Measurements from ENCODE around the gene PDIA5.

PDIA5 gene

GRCh38 chr3:123169930-123170329 is 103.1 kb downstream of the PDIA5 start:
- H3K4me3 ChIP-seq (ENCODE audit: insufficient read length, low read depth) = no peak overlapping the region
- no peaks in the 10 kb centered on the region for H3K27me3 ChIP-seq (ENCODE audit: insufficient read depth, insufficient read length)
- peaks cover 7% of the 10 kb centered on the region; the same call in 1 of the 2 replicates for H3K9me3 ChIP-seq (ENCODE audit: insufficient read depth, low read length)
- no peak for DNase-seq (ENCODE audit: low read depth, low spot score)
- H3K36me3 ChIP-seq (ENCODE audit: insufficient read depth, insufficient read length, low read length) = peaks cover 10% of the 10 kb centered on the region
- no peaks in the 10 kb centered on the region for H3K4me1 ChIP-seq (ENCODE audit: insufficient read depth, insufficient read length)
- no peak overlapping the region for H3K9ac ChIP-seq (ENCODE audit: insufficient read length, low read depth)
- TF ChIP-seq ZNF274 (IDR thresholded peaks at IDR 0.05; ENCODE audit: low read depth, low read length) (no peak), YY1 (IDR thresholded peaks at IDR 0.05; ENCODE audit: insufficient read depth, insufficient read length) (no peak), SUZ12 (IDR thresholded peaks at IDR 0.05; ENCODE audit: extremely low read depth, insufficient read depth, insufficient read length) (no peak)

GRCh38 chr3:123180791-123181190 is 114.0 kb downstream of the PDIA5 start:
- Histone ChIP-seq H3K9me3 (ENCODE audit: insufficient read depth, low read length) (no peaks in the 10 kb centered on the region), H3K36me3 (ENCODE audit: insufficient read depth, insufficient read length, low read length) (no peaks in the 10 kb centered on the region), H3K9ac (ENCODE audit: insufficient read length, low read depth) (no peak overlapping the region), H3K27me3 (ENCODE audit: insufficient read depth, insufficient read length) (no peaks in the 10 kb centered on the region), H3K4me1 (ENCODE audit: insufficient read depth, insufficient read length) (no peaks in the 10 kb centered on the region), H3K4me3 (ENCODE audit: insufficient read length, low read depth) (no peak overlapping the region)
- TF ChIP-seq ZNF274 (IDR thresholded peaks at IDR 0.05; ENCODE audit: low read depth, low read length) (no peak), YY1 (IDR thresholded peaks at IDR 0.05; ENCODE audit: insufficient read depth, insufficient read length) (no peak), SUZ12 (IDR thresholded peaks at IDR 0.05; ENCODE audit: extremely low read depth, insufficient read depth, insufficient read length) (no peak)
- DNase-seq (ENCODE audit: low read depth, low spot score) = no peak

- H3K36me3 ChIP-seq (ENCODE audit: insufficient read depth, insufficient read length, low read length) = no peaks in the 10 kb centered on the region
- no peak overlapping the region for H3K9ac ChIP-seq (ENCODE audit: insufficient read length, low read depth)
- no peaks in the 10 kb centered on the region for H3K27me3 ChIP-seq (ENCODE audit: insufficient read depth, insufficient read length)
- no peaks in the 10 kb centered on the region for H3K4me1 ChIP-seq (ENCODE audit: insufficient read depth, insufficient read length)
- DNase-seq (ENCODE audit: low read depth, low spot score) = no peak
- H3K4me3 ChIP-seq (ENCODE audit: insufficient read length, low read depth) = no peak overlapping the region
- TF ChIP-seq SUZ12 (IDR thresholded peaks at IDR 0.05; ENCODE audit: extremely low read depth, insufficient read depth, insufficient read length) = no peak
- no peak for TF ChIP-seq ZNF274 (IDR thresholded peaks at IDR 0.05; ENCODE audit: low read depth, low read length)
- TF ChIP-seq YY1 (IDR thresholded peaks at IDR 0.05; ENCODE audit: insufficient read depth, insufficient read length) = no peak
- H3K9me3 ChIP-seq (ENCODE audit: insufficient read depth, low read length) = no peaks in the 10 kb centered on the region
Observed at GRCh38 chr3:123186695-123187094, 119.9 kb downstream of the PDIA5 start.

- H3K9me3 ChIP-seq (ENCODE audit: insufficient read depth, low read length) = no peaks in the 10 kb centered on the region
- H3K4me1 ChIP-seq (ENCODE audit: insufficient read depth, insufficient read length) = no peaks in the 10 kb centered on the region
- TF ChIP-seq YY1 (IDR thresholded peaks at IDR 0.05; ENCODE audit: insufficient read depth, insufficient read length) (no peak), ZNF274 (IDR thresholded peaks at IDR 0.05; ENCODE audit: low read depth, low read length) (no peak), SUZ12 (IDR thresholded peaks at IDR 0.05; ENCODE audit: extremely low read depth, insufficient read depth, insufficient read length) (no peak)
- no peak overlapping the region for H3K9ac ChIP-seq (ENCODE audit: insufficient read length, low read depth)
- H3K4me3 ChIP-seq (ENCODE audit: insufficient read length, low read depth) = no peak overlapping the region
- no peaks in the 10 kb centered on the region for H3K36me3 ChIP-seq (ENCODE audit: insufficient read depth, insufficient read length, low read length)
- no peak for DNase-seq (ENCODE audit: low read depth, low spot score)
- no peaks in the 10 kb centered on the region for H3K27me3 ChIP-seq (ENCODE audit: insufficient read depth, insufficient read length)
Observed at GRCh38 chr3:123188058-123188457, 121.2 kb downstream of the PDIA5 start.

GRCh38 chr3:123193448-123194101 is 126.8 kb downstream of the PDIA5 start:
- peaks cover 6% of the 10 kb centered on the region for H3K9me3 ChIP-seq (ENCODE audit: insufficient read depth, low read length)
- H3K9ac ChIP-seq (ENCODE audit: insufficient read length, low read depth) = no peak overlapping the region
- DNase-seq (ENCODE audit: low read depth, low spot score) = no peak
- H3K36me3 ChIP-seq (ENCODE audit: insufficient read depth, insufficient read length, low read length) = no peaks in the 10 kb centered on the region
- H3K27me3 ChIP-seq (ENCODE audit: insufficient read depth, insufficient read length) = no peaks in the 10 kb centered on the region
- no peaks in the 10 kb centered on the region for H3K4me1 ChIP-seq (ENCODE audit: insufficient read depth, insufficient read length)
- H3K4me3 ChIP-seq (ENCODE audit: insufficient read length, low read depth) = no peak overlapping the region
- TF ChIP-seq ZNF274 (IDR thresholded peaks at IDR 0.05; ENCODE audit: low read depth, low read length) = no peak
- TF ChIP-seq YY1 (IDR thresholded peaks at IDR 0.05; ENCODE audit: insufficient read depth, insufficient read length) = no peak
- TF ChIP-seq SUZ12 (IDR thresholded peaks at IDR 0.05; ENCODE audit: extremely low read depth, insufficient read depth, insufficient read length) = no peak

- Histone ChIP-seq H3K9me3 (ENCODE audit: insufficient read depth, low read length) (peaks cover 9% of the 10 kb centered on the region), H3K36me3 (ENCODE audit: insufficient read depth, insufficient read length, low read length) (no peaks in the 10 kb centered on the region), H3K9ac (ENCODE audit: insufficient read length, low read depth) (no peak overlapping the region), H3K4me1 (ENCODE audit: insufficient read depth, insufficient read length) (no peaks in the 10 kb centered on the region), H3K27me3 (ENCODE audit: insufficient read depth, insufficient read length) (no peaks in the 10 kb centered on the region), H3K4me3 (ENCODE audit: insufficient read length, low read depth) (no peak overlapping the region)
- TF ChIP-seq ZNF274 (IDR thresholded peaks at IDR 0.05; ENCODE audit: low read depth, low read length) (no peak), SUZ12 (IDR thresholded peaks at IDR 0.05; ENCODE audit: extremely low read depth, insufficient read depth, insufficient read length) (no peak), YY1 (IDR thresholded peaks at IDR 0.05; ENCODE audit: insufficient read depth, insufficient read length) (no peak)
- peak; percentile 64 for DNase-seq (ENCODE audit: low read depth, low spot score)
Observed at GRCh38 chr3:123194552-123194951, 127.7 kb downstream of the PDIA5 start.

GRCh38 chr3:123198372-123198771 is 131.5 kb downstream of the PDIA5 start:
- Histone ChIP-seq H3K27me3 (ENCODE audit: insufficient read depth, insufficient read length) (no peaks in the 10 kb centered on the region), H3K9ac (ENCODE audit: insufficient read length, low read depth) (no peak overlapping the region), H3K4me3 (ENCODE audit: insufficient read length, low read depth) (no peak overlapping the region), H3K36me3 (ENCODE audit: insufficient read depth, insufficient read length, low read length) (no peaks in the 10 kb centered on the region), H3K4me1 (ENCODE audit: insufficient read depth, insufficient read length) (no peaks in the 10 kb centered on the region), H3K9me3 (ENCODE audit: insufficient read depth, low read length) (peaks cover 9% of the 10 kb centered on the region)
- TF ChIP-seq SUZ12 (IDR thresholded peaks at IDR 0.05; ENCODE audit: extremely low read depth, insufficient read depth, insufficient read length) (no peak), ZNF274 (IDR thresholded peaks at IDR 0.05; ENCODE audit: low read depth, low read length) (no peak), YY1 (IDR thresholded peaks at IDR 0.05; ENCODE audit: insufficient read depth, insufficient read length) (no peak)
- no peak for DNase-seq (ENCODE audit: low read depth, low spot score)
